ENCODE results near the gene TMEM88.

TMEM88 gene

GRCh38 chr17:7844292-7845154 is 10.3 kb upstream of the TMEM88 start:
- peak; percentile 91 to 93 for DNase-seq

- no peak for DNase-seq
These were observed 9.4 kb upstream of the TMEM88 start for GRCh38 chr17:7845359-7846062.

GRCh38 chr17:7846063-7846735 is 8.7 kb upstream of the TMEM88 start:
- DNase-seq = no peak

GRCh38 chr17:7846765-7847661 is 7.9 kb upstream of the TMEM88 start:
- no peak for DNase-seq

- no peak for DNase-seq
These were observed 6.7 kb upstream of the TMEM88 start for GRCh38 chr17:7848131-7848579.

GRCh38 chr17:7848739-7849129 is 6.1 kb upstream of the TMEM88 start:
- no peak for DNase-seq

GRCh38 chr17:7849130-7849750 is 5.6 kb upstream of the TMEM88 start:
- DNase-seq = peak in 1 of 2 donors; percentile 21

GRCh38 chr17:7849751-7850504 is 4.9 kb upstream of the TMEM88 start:
- DNase-seq = no peak

GRCh38 chr17:7850701-7851437 is 4.0 kb upstream of the TMEM88 start:
- DNase-seq = peak in 1 of 2 donors; percentile 16

- DNase-seq = peak; percentile 94 to 95
These were observed 3.2 kb upstream of the TMEM88 start for GRCh38 chr17:7851438-7852261.

GRCh38 chr17:7852262-7852670 is 2.6 kb upstream of the TMEM88 start:
- DNase-seq = no peak

- peak in 1 of 2 donors; percentile 35 for DNase-seq
These were observed 1.8 kb upstream of the TMEM88 start for GRCh38 chr17:7852919-7853690.

GRCh38 chr17:7853691-7854038 is 1.2 kb upstream of the TMEM88 start:
- peak in 1 of 2 donors; percentile 34 for DNase-seq

GRCh38 chr17:7854078-7854777 is 638 bp upstream of the TMEM88 start:
- DNase-seq = peak in 1 of 2 donors; percentile 21

- DNase-seq = no peak
These were observed 769 bp downstream of the TMEM88 start for GRCh38 chr17:7855660-7856010.

- DNase-seq = peak; percentile 54 to 58
These were observed 1.3 kb downstream of the TMEM88 start for GRCh38 chr17:7856011-7856810.
